ENCODE measurements around the gene PIEZO2.
"Not testable (repeated sequence)": the region's sequence is repeated elsewhere in the genome, so short reads cannot be mapped to it uniquely, and the experiment has no call there.

PIEZO2 gene

DNA sequence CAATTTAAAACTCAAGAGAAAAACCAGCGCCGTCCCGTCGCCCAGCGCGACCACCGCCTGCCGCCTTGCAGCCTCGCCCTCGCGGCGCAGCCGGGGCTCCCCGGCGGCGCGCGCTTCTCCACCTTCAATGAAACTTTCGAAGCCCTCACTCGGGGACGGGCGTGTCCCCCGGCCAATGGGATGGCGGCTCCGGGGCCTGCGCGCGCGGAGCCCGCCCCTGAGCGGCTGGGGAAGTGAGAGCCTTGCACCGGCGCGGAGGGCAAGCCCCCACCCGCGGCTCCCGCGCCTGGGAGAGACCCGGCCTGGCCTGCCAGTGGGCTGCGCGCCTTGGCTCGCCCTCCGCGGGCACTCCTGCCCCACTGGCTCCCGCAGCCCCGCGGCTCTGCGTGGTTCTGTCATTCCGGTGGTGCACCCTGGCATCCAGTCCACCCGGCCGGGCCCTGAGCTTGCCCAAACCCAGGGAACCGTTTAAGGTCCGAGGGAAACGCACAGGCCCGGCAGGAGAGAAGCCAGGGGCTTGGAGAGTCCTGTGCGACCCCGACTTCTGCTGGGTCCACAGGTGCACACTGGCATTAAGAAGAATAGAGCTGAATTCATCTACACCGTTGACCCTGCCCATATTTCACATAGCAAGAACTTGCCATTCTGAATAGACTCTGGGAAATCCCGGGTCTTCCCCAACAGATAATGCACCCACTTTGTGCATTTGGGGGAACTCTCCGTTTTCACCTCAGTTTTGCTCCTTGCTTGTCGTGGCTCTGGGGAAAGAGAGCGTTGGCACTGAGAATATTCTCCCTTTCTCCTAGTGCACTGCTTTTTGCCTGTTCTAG, at the start of gene PIEZO2:
PIEZO2 (minus strand) TSS at position 129 of the 830 bp plus-strand sequence. CDS start 981 bp downstream, outside the sequence.
- peaks cover 8% of the 10 kb centered on the region for H3K4me1 ChIP-seq (ENCODE audit: control insufficient read depth, insufficient read depth, low read length)
- no peak within 1 kb of the TSS for H3K27ac ChIP-seq (ENCODE audit: low read length)
- H3K9me3 ChIP-seq (ENCODE audit: control insufficient read depth, insufficient read depth, low read length), result no peaks in the 10 kb centered on the region
- DNase-seq (ENCODE audit: low read depth, low spot score), result no peak
- no peaks in the 10 kb centered on the region for H3K36me3 ChIP-seq (ENCODE audit: control insufficient read depth, insufficient read depth, low read length)
- H3K27me3 ChIP-seq (ENCODE audit: control insufficient read depth, insufficient read depth, low read length), result peaks cover 22% of the 10 kb centered on the region
- peak within 1 kb of the TSS; percentile 26; the same call in 1 of the 2 replicates for H3K4me3 ChIP-seq (ENCODE audit: low read length)
- no CpG with 5 or more reads among the region's 62 CpGs for WGBS (ENCODE audit: insufficient coverage, insufficient read length)

DNA sequence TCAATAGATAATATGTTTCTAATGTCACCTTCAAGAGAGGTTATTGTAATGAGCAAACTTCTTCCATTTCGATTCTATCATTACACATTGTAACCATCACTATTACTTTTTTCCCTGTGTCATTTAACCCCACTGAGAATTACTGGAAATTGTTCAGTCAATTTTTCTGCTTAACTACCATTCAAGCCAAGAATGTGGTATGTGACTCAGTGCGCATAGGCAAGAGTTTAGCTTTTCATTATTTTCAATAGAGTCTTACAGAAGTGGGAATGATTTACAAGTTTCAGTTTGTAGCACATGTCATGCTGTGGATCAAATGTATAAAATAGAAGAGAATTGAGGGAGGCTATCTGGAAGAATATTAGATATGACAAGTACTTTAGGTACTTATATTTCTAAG, 34.3 kb upstream of the PIEZO2 start:
- H3K27ac ChIP-seq (ENCODE audit: low read length), result no peak overlapping the region
- H3K4me1 ChIP-seq (ENCODE audit: control insufficient read depth, insufficient read depth, low read length), result no peaks in the 10 kb centered on the region
- H3K36me3 ChIP-seq (ENCODE audit: control insufficient read depth, insufficient read depth, low read length), result no peaks in the 10 kb centered on the region
- H3K4me3 ChIP-seq (ENCODE audit: low read length), result no peak overlapping the region
- no peak for DNase-seq (ENCODE audit: low read depth, low spot score)
- no peaks in the 10 kb centered on the region for H3K9me3 ChIP-seq (ENCODE audit: control insufficient read depth, insufficient read depth, low read length)
- WGBS (ENCODE audit: insufficient coverage, insufficient read length), result no CpG with 5 or more reads among the region's 2 CpGs
- no peaks in the 10 kb centered on the region for H3K27me3 ChIP-seq (ENCODE audit: control insufficient read depth, insufficient read depth, low read length)

DNA sequence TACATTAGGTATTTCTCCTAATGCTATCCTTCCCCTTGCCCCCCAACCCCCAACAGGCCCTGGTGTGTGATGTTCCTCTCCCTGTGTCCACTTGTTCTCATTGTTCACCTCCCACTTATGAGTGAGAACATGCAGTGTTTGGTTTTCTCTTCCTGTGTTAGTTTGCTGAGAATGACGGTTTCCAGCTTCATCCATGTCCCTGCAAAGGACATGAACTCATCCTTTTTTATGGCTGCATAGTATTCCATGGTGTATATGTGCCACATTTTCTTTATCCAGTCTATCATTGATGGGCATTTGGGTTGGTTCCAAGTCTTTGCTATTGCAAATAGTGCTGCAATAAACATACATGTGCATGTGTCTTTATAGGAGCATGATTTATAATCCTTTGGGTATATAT, 32.3 kb upstream of the PIEZO2 start:
- not testable (repeated sequence) for H3K36me3 ChIP-seq (ENCODE audit: control insufficient read depth, insufficient read depth, low read length); H3K27ac ChIP-seq (ENCODE audit: low read length); H3K4me3 ChIP-seq (ENCODE audit: low read length); H3K27me3 ChIP-seq (ENCODE audit: control insufficient read depth, insufficient read depth, low read length); DNase-seq (ENCODE audit: low read depth, low spot score); H3K9me3 ChIP-seq (ENCODE audit: control insufficient read depth, insufficient read depth, low read length); H3K4me1 ChIP-seq (ENCODE audit: control insufficient read depth, insufficient read depth, low read length)
- no CpG with 5 or more reads among the region's 1 CpG for WGBS (ENCODE audit: insufficient coverage, insufficient read length)

DNA sequence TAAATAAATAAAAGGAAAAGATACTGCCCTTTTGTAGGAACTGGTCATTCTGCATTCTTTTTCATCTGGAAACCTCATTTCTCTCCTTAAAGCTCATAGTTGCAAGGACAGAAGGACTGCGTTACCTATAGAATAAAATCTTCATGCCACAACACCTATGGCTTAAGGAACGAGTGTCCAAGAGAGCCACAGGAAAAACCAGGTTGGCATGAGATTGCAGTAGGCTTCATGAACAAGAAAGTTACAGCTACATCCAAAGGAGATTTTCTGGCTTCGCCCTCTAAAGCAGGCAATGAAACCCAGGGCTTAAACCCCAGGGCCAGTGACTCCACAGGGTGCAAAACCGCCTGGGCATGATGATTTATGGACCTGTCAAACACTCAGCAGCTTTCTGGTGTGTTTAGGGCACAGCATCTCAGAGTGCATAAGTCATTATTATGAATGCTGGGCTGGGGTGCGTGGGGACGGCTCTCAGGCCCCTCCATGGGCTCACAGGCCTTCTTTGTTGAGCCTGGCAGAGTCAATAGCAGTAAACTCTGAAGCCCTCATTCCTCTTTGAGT, 30.7 kb upstream of the PIEZO2 start:
- Histone ChIP-seq H3K27ac (ENCODE audit: low read length) (no peak overlapping the region), H3K9me3 (ENCODE audit: control insufficient read depth, insufficient read depth, low read length) (no peaks in the 10 kb centered on the region), H3K4me3 (ENCODE audit: low read length) (no peak overlapping the region), H3K36me3 (ENCODE audit: control insufficient read depth, insufficient read depth, low read length) (no peaks in the 10 kb centered on the region), H3K27me3 (ENCODE audit: control insufficient read depth, insufficient read depth, low read length) (no peaks in the 10 kb centered on the region), H3K4me1 (ENCODE audit: control insufficient read depth, insufficient read depth, low read length) (no peaks in the 10 kb centered on the region)
- no CpG with 5 or more reads among the region's 6 CpGs for WGBS (ENCODE audit: insufficient coverage, insufficient read length)
- DNase-seq (ENCODE audit: low read depth, low spot score), result no peak

DNA sequence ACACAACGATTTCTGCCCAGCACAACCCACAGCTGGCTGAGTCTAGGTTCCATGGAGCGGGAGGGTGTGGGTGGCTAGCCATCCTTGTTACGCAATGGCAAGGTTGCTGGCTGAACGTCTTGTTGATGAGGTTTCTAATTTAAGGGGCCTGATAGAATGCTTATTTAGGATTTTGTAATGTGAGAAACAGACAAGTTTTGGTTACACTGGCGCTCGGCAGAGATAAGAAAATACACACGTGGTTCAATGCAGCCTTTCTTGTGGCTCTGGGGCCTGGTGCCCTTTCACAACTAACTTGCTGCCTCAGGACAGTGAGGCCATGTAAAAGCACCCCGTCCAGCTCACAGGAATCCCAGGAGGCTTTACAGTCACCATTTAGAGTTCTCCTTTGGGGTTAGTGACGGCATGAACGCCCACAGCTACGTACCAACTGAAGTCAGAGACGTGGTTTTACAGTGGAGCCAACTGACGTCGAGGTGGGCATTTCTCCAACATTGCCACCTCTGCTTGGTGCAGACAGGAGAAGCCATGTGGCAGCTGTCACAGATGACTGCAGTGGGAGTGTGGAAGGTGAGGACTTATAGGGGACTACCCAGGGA, 29.7 kb upstream of the PIEZO2 start:
- Histone ChIP-seq H3K27ac (ENCODE audit: low read length) (no peak overlapping the region), H3K4me1 (ENCODE audit: control insufficient read depth, insufficient read depth, low read length) (no peaks in the 10 kb centered on the region), H3K4me3 (ENCODE audit: low read length) (no peak overlapping the region), H3K36me3 (ENCODE audit: control insufficient read depth, insufficient read depth, low read length) (no peaks in the 10 kb centered on the region), H3K9me3 (ENCODE audit: control insufficient read depth, insufficient read depth, low read length) (no peaks in the 10 kb centered on the region), H3K27me3 (ENCODE audit: control insufficient read depth, insufficient read depth, low read length) (no peaks in the 10 kb centered on the region)
- no peak for DNase-seq (ENCODE audit: low read depth, low spot score)
- no CpG with 5 or more reads among the region's 14 CpGs for WGBS (ENCODE audit: insufficient coverage, insufficient read length)

DNA sequence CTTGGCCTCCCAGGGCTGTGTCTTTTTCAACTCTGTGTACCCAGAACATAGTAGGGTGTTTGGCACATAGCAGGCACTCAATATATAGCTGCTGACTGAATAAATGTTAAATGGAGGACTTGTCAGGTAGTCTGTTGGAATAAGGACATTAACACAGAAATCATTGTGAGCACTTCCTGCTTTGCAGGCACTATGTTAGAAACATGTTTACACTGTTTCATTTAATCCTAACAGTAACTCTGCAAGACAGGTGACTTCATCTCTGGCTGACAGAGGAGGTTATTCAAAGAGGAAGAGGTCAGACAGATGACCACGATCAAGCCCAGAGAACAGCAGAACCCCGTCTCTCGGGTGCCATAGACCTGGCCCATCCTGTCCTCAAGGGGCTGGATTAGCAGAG, 28.0 kb upstream of the PIEZO2 start:
- Histone ChIP-seq H3K9me3 (ENCODE audit: control insufficient read depth, insufficient read depth, low read length) (no peaks in the 10 kb centered on the region), H3K4me1 (ENCODE audit: control insufficient read depth, insufficient read depth, low read length) (no peaks in the 10 kb centered on the region), H3K27ac (ENCODE audit: low read length) (no peak overlapping the region), H3K27me3 (ENCODE audit: control insufficient read depth, insufficient read depth, low read length) (no peaks in the 10 kb centered on the region), H3K4me3 (ENCODE audit: low read length) (no peak overlapping the region), H3K36me3 (ENCODE audit: control insufficient read depth, insufficient read depth, low read length) (no peaks in the 10 kb centered on the region)
- WGBS (ENCODE audit: insufficient coverage, insufficient read length), result no CpG with 5 or more reads among the region's 3 CpGs
- DNase-seq (ENCODE audit: low read depth, low spot score), result no peak

DNA sequence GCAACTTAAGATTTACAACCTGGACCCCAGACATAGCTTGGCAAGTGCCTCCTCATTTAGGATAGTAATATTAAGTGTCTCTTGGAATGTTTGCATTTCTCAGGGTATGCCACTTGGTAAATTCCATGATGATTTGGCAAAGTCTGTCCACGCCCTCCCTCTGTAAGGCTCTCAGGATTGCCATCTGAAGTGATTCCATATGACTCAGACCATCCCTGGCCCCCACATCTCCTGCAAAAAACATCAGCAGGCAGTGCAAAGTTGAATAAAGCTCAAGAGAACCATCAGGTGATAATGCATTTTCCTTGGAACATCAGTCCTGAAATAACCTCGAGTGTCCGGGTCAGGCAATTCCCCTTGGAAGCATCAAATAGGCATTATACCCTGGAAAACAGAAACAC, 27.1 kb upstream of the PIEZO2 start:
- DNase-seq (ENCODE audit: low read depth, low spot score), result no peak
- WGBS (ENCODE audit: insufficient coverage, insufficient read length), result no CpG with 5 or more reads among the region's 3 CpGs
- H3K4me3 ChIP-seq (ENCODE audit: low read length), result no peak overlapping the region
- no peaks in the 10 kb centered on the region for H3K4me1 ChIP-seq (ENCODE audit: control insufficient read depth, insufficient read depth, low read length)
- H3K27me3 ChIP-seq (ENCODE audit: control insufficient read depth, insufficient read depth, low read length), result no peaks in the 10 kb centered on the region
- H3K9me3 ChIP-seq (ENCODE audit: control insufficient read depth, insufficient read depth, low read length), result no peaks in the 10 kb centered on the region
- H3K27ac ChIP-seq (ENCODE audit: low read length), result no peak overlapping the region
- H3K36me3 ChIP-seq (ENCODE audit: control insufficient read depth, insufficient read depth, low read length), result no peaks in the 10 kb centered on the region

DNA sequence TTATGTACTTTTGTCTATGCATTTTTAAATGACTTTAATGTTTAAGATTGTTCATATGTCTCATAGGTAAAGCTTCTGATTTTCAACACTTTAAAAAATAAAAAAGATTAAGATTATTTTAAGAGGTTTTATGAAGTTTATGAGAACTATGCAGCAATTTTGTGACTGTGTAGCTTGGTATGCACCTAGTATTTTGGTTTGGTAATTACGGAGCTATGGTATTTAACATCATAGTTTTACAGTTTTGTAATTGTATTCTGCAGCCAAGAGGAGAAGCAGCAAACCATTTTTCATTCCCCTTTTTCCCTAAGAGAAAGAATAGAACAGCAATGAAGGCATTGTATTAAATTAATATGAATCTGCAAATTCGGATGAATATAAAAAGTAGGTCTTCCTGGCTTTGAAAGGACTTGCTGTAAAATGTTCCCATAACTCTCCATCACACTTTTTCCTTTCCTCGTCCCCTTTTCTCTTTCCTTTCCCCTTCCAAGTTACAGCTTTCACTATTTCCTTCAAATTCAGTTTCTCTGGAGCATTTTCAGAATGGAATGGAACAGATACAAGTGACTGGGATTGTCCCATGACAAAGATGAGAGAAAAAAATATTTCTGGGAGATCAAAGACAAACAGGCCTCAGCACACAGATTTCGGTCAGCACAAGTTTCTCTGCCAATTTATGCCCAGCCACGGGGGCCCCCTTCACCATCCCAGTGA, 26.1 kb upstream of the PIEZO2 start:
- no peak for DNase-seq (ENCODE audit: low read depth, low spot score)

DNA sequence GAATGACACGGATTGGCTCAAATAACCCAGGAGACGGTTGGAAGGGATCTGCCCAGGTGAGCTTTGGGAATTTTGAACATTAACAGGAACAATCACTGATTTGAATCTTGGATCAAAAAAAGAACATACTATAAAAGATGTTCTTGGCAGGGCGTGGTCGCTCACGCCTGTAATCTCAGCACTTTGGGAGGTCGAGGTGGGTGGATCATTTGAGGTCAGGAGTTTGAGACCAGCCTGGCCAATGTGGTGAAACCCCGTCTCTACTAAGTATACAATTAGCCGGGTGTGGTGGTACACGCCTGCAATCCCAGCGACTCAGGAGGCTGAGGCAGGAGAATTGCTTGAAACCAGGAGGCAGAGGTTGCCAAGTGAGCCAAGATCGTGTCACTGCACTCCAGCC, 24.8 kb upstream of the PIEZO2 start:
- not testable (repeated sequence) for H3K36me3 ChIP-seq (ENCODE audit: control insufficient read depth, insufficient read depth, low read length); DNase-seq (ENCODE audit: low read depth, low spot score); H3K27me3 ChIP-seq (ENCODE audit: control insufficient read depth, insufficient read depth, low read length); H3K4me1 ChIP-seq (ENCODE audit: control insufficient read depth, insufficient read depth, low read length); H3K9me3 ChIP-seq (ENCODE audit: control insufficient read depth, insufficient read depth, low read length); H3K4me3 ChIP-seq (ENCODE audit: low read length); H3K27ac ChIP-seq (ENCODE audit: low read length)
- WGBS (ENCODE audit: insufficient coverage, insufficient read length), result no CpG with 5 or more reads among the region's 11 CpGs

More for the DNA sequence above, 26.1 kb upstream of the PIEZO2 start:
- no peaks in the 10 kb centered on the region for H3K36me3 ChIP-seq (ENCODE audit: control insufficient read depth, insufficient read depth, low read length)
- H3K4me3 ChIP-seq (ENCODE audit: low read length), result no peak overlapping the region
- WGBS (ENCODE audit: insufficient coverage, insufficient read length), result 100% methylated on average over 1 of the region's 5 CpGs
- H3K27me3 ChIP-seq (ENCODE audit: control insufficient read depth, insufficient read depth, low read length), result no peaks in the 10 kb centered on the region
- no peak overlapping the region for H3K27ac ChIP-seq (ENCODE audit: low read length)
- H3K4me1 ChIP-seq (ENCODE audit: control insufficient read depth, insufficient read depth, low read length), result no peaks in the 10 kb centered on the region
- H3K9me3 ChIP-seq (ENCODE audit: control insufficient read depth, insufficient read depth, low read length), result no peaks in the 10 kb centered on the region

DNA sequence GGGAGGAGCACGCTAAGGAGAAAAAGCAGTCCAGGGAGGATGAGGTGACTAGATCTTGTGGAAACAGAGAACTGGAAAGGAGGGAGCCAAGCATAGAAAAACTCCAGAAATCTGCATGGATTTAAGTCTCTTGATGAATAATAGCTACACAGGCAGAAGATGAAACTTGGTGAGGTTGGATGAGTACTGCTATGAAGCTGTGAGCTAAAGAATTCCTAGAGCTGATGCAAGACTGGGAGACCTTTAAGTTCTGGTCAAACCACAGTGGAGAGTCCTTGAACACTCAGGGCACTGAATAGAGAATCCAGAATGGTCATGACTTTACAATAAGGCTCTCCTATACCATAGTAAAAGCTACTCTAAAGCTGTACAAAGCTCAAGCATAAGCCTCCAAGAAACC, 18.4 kb upstream of the PIEZO2 start:
- Histone ChIP-seq H3K4me3 (ENCODE audit: low read length) (no peak overlapping the region), H3K36me3 (ENCODE audit: control insufficient read depth, insufficient read depth, low read length) (no peaks in the 10 kb centered on the region), H3K4me1 (ENCODE audit: control insufficient read depth, insufficient read depth, low read length) (peaks cover 1% of the 10 kb centered on the region; the same call in 1 of the 2 replicates), H3K27ac (ENCODE audit: low read length) (no peak overlapping the region), H3K9me3 (ENCODE audit: control insufficient read depth, insufficient read depth, low read length) (no peaks in the 10 kb centered on the region), H3K27me3 (ENCODE audit: control insufficient read depth, insufficient read depth, low read length) (peaks cover 4% of the 10 kb centered on the region; the same call in 1 of the 2 replicates)
- no peak for DNase-seq (ENCODE audit: low read depth, low spot score)
- WGBS (ENCODE audit: insufficient coverage, insufficient read length), result no CpG with 5 or more reads among the region's 1 CpG

Data from iPS DF 6.9 (cell line).